Trophoblast cell (in vitro differentiated cells and primary cell): ENCODE results near the gene ILF3.

ENCODE experiments used
- DNase-seq, 2 donors: peaks; one replicate each; pipeline ENCODE4 v3.0.0-alpha.2; 2016
- H2AFZ ChIP-seq: 2 replicates; pipeline ENCODE4 v1.6.1; 2013; ENCODE audit warnings: low read length, moderate library complexity, mild to moderate bottlenecking; ENCODE audit not compliant: insufficient read depth, poor library complexity
- H2AK5ac ChIP-seq: 2 replicates; pipeline ENCODE4 v1.6.1; 2013; ENCODE audit warnings: mild to moderate bottlenecking, low read length
- H2BK120ac ChIP-seq: 2 replicates; pipeline ENCODE4 v1.6.1; 2013; ENCODE audit warnings: low read length, mild to moderate bottlenecking, moderate library complexity; ENCODE audit not compliant: insufficient read depth, poor library complexity
- H2BK12ac ChIP-seq: 2 replicates; pipeline ENCODE4 v1.6.1; 2013; ENCODE audit warnings: mild to moderate bottlenecking, low read length, moderate library complexity
- H2BK5ac ChIP-seq: 2 replicates; pipeline ENCODE4 v1.6.1; 2013; ENCODE audit warnings: low read length, low read depth, moderate library complexity, mild to moderate bottlenecking; ENCODE audit not compliant: poor library complexity
- H3K14ac ChIP-seq: 2 replicates; pipeline ENCODE4 v1.6.1; 2013; ENCODE audit warnings: mild to moderate bottlenecking, low read length
- H3K18ac ChIP-seq: 2 replicates; pipeline ENCODE4 v1.6.1; 2013; ENCODE audit warnings: mild to moderate bottlenecking, low read length
- H3K23ac ChIP-seq: 2 replicates; pipeline ENCODE4 v1.6.1; 2013; ENCODE audit warnings: low read length
- H3K27ac ChIP-seq: 2 replicates; pipeline ENCODE4 v1.5.1; 2013; ENCODE audit warnings: low read depth, mild to moderate bottlenecking, inconsistent platforms, low read length, moderate library complexity
- H3K27me3 ChIP-seq: 2 replicates; pipeline ENCODE4 v1.6.1; 2013; ENCODE audit warnings: inconsistent platforms, mild to moderate bottlenecking, low read length, moderate library complexity; ENCODE audit not compliant: insufficient read depth
- H3K36me3 ChIP-seq, 2 experiments: 1 replicate in 1 of 2; 2 replicates in 1 of 2; pipeline ENCODE4 v1.6.1; 2013; ENCODE audit warnings: low read length in 2 of 2, mild to moderate bottlenecking in 2 of 2, moderate library complexity in 1 of 2; ENCODE audit not compliant: insufficient read depth in 2 of 2, control insufficient read depth in 1 of 2
- H3K4ac ChIP-seq: 2 replicates; pipeline ENCODE4 v1.6.1; 2013; ENCODE audit warnings: low read depth, mild to moderate bottlenecking, low read length, moderate library complexity
- H3K4me1 ChIP-seq, 2 experiments: 1 replicate in 1 of 2; 2 replicates in 1 of 2; pipeline ENCODE4 v1.6.1; 2013; ENCODE audit warnings: low read length in 2 of 2, mild to moderate bottlenecking in 2 of 2, moderate library complexity in 1 of 2; ENCODE audit not compliant: insufficient read depth in 2 of 2, control insufficient read depth in 1 of 2
- H3K4me2 ChIP-seq: 2 replicates; pipeline ENCODE4 v1.6.1; 2013; ENCODE audit warnings: inconsistent platforms, mild to moderate bottlenecking, low read length, moderate library complexity
- H3K4me3 ChIP-seq: 2 replicates; pipeline ENCODE4 v1.5.1; 2013; ENCODE audit warnings: mild to moderate bottlenecking, low read depth, low read length, inconsistent platforms
- H3K79me1 ChIP-seq: one replicate; pipeline ENCODE4 v1.6.1; 2013; ENCODE audit warnings: low read length
- H3K79me2 ChIP-seq: 2 replicates; pipeline ENCODE4 v1.6.1; 2013; ENCODE audit warnings: low read length, mild to moderate bottlenecking; ENCODE audit not compliant: control insufficient read depth, insufficient read depth, poor library complexity
- H3K9ac ChIP-seq: 2 replicates; pipeline ENCODE4 v1.6.1; 2013; ENCODE audit warnings: mild to moderate bottlenecking, low read length
- H3K9me3 ChIP-seq: 2 replicates; pipeline ENCODE4 v1.6.1; 2013; ENCODE audit warnings: low read depth, mild to moderate bottlenecking, control low read depth, inconsistent platforms, low read length; ENCODE audit not compliant: insufficient read depth
- H4K12ac ChIP-seq: 2 replicates; pipeline ENCODE4 v1.6.1; 2013; ENCODE audit warnings: low read depth, mild to moderate bottlenecking, low read length, moderate library complexity
- H4K8ac ChIP-seq: 2 replicates; pipeline ENCODE4 v1.6.1; 2013; ENCODE audit warnings: low read depth, mild to moderate bottlenecking, low read length, moderate library complexity
- H4K91ac ChIP-seq: one replicate; pipeline ENCODE4 v1.6.1; 2013; ENCODE audit warnings: low read depth, mild to moderate bottlenecking, low read length, moderate library complexity
- WGBS: extraction: QIAGEN DNeasy Blood & Tissue Kit; methylation state at CpG from one replicate; pipeline ENCODE4 v1.1.7; 2013; ENCODE audit warnings: missing lambda C conversion rate; ENCODE audit not compliant: insufficient read length, insufficient coverage; ENCODE audit errors: extremely low coverage; 5-methylcytosine and 5-hydroxymethylcytosine counted together

The ILF3 gene

GRCh38 chr19:10688545-10689280 lies 34.6 kb downstream of the ILF3 start:
- Histone ChIP-seq H3K27ac (no peak overlapping the region), H3K18ac (no peak overlapping the region), H3K4ac (no peak overlapping the region), H3K36me3 (peaks cover 77 to 84% of the 10 kb centered on the region in 2 experiments), H4K12ac (no peak overlapping the region), H4K91ac (no peak overlapping the region), H2AK5ac (no peak overlapping the region), H2BK5ac (no peak overlapping the region), H3K9ac (no peak overlapping the region), H3K4me3 (no peak overlapping the region), H3K4me2 (no peak overlapping the region), H3K79me1 (no peaks in the 10 kb centered on the region), H3K27me3 (no peaks in the 10 kb centered on the region), H2BK120ac (no peak overlapping the region), H3K9me3 (peaks cover 1% of the 10 kb centered on the region), H4K8ac (no peak overlapping the region), H3K23ac (no peak overlapping the region), H2AFZ (no peak overlapping the region), H3K4me1 (no peaks in the 10 kb centered on the region), H3K79me2 (no peaks in the 10 kb centered on the region), H2BK12ac (no peak overlapping the region), H3K14ac (no peak overlapping the region)
- WGBS, result no CpG with 5 or more reads among the region's 27 CpGs
- DNase-seq, result no peak

GRCh38 chr19:10690341-10690781 lies 36.2 kb downstream of the ILF3 start:
- Histone ChIP-seq H3K4me3 (no peak overlapping the region), H4K8ac (no peak overlapping the region), H3K79me1 (no peaks in the 10 kb centered on the region), H3K23ac (no peak overlapping the region), H2AFZ (no peak overlapping the region), H2BK5ac (no peak overlapping the region), H3K4me2 (no peak overlapping the region), H3K79me2 (no peaks in the 10 kb centered on the region), H3K27me3 (no peaks in the 10 kb centered on the region), H3K4ac (no peak overlapping the region), H3K9me3 (peaks cover 1% of the 10 kb centered on the region), H4K12ac (no peak overlapping the region), H3K4me1 (peaks cover 3% of the 10 kb centered on the region in 2 experiments), H3K9ac (no peak overlapping the region), H3K36me3 (peaks cover 70% of the 10 kb centered on the region in 2 experiments), H3K18ac (no peak overlapping the region), H3K14ac (no peak overlapping the region), H3K27ac (no peak overlapping the region), H2AK5ac (no peak overlapping the region), H4K91ac (no peak overlapping the region), H2BK12ac (no peak overlapping the region), H2BK120ac (no peak overlapping the region)
- no CpG with 5 or more reads among the region's 7 CpGs for WGBS
- peak; percentile 50 to 73 for DNase-seq

GRCh38 chr19:10691178-10691881 lies 37.2 kb downstream of the ILF3 start:
- Histone ChIP-seq H2AK5ac (no peak overlapping the region), H3K36me3 (peaks cover 62% of the 10 kb centered on the region in 2 experiments), H2BK120ac (no peak overlapping the region), H2BK5ac (no peak overlapping the region), H2AFZ (no peak overlapping the region), H3K27ac (no peak overlapping the region), H3K18ac (no peak overlapping the region), H3K4ac (no peak overlapping the region), H4K12ac (no peak overlapping the region), H3K9me3 (peaks cover 4% of the 10 kb centered on the region), H3K4me2 (no peak overlapping the region), H2BK12ac (no peak overlapping the region), H3K4me3 (peak overlapping the region; percentile 4), H4K91ac (no peak overlapping the region), H3K79me2 (no peaks in the 10 kb centered on the region), H3K79me1 (no peaks in the 10 kb centered on the region), H3K27me3 (no peaks in the 10 kb centered on the region), H3K4me1 (peaks cover 3 to 4% of the 10 kb centered on the region in 2 experiments), H3K14ac (no peak overlapping the region), H4K8ac (no peak overlapping the region), H3K9ac (no peak overlapping the region), H3K23ac (no peak overlapping the region)
- no CpG with 5 or more reads among the region's 23 CpGs for WGBS
- DNase-seq, result no peak

GRCh38 chr19:10691883-10692282 lies 37.7 kb downstream of the ILF3 start:
- Histone ChIP-seq H3K79me2 (no peaks in the 10 kb centered on the region), H2BK5ac (no peak overlapping the region), H3K18ac (no peak overlapping the region), H4K12ac (no peak overlapping the region), H2AFZ (no peak overlapping the region), H3K14ac (no peak overlapping the region), H3K9me3 (peaks cover 4% of the 10 kb centered on the region), H3K4me2 (no peak overlapping the region), H3K4ac (no peak overlapping the region), H2BK12ac (no peak overlapping the region), H2AK5ac (no peak overlapping the region), H2BK120ac (no peak overlapping the region), H3K9ac (no peak overlapping the region), H3K27me3 (no peaks in the 10 kb centered on the region), H3K27ac (no peak overlapping the region), H3K23ac (no peak overlapping the region), H3K4me3 (no peak overlapping the region), H3K4me1 (peaks cover 3 to 4% of the 10 kb centered on the region in 2 experiments), H3K79me1 (no peaks in the 10 kb centered on the region), H3K36me3 (peaks cover 56% of the 10 kb centered on the region in 2 experiments), H4K91ac (no peak overlapping the region), H4K8ac (no peak overlapping the region)
- WGBS, result no CpG with 5 or more reads among the region's 5 CpGs
- peak in 1 of 2 donors; percentile 12 for DNase-seq
